RWPE2 (cell line): ENCODE data around the gene CCDC80.

Experiments used
- ATAC-seq: fragments of 200-7000 bp; cut with Tn5 transposase; 3 replicates; pipeline ENCODE4 v1.9.1; 2021; ENCODE audit warnings: low read depth
- DNase-seq: peaks from one replicate; pipeline ENCODE4 v3.0.0-alpha.2; 2020; ENCODE audit warnings: low spot score
- H3K27ac ChIP-seq: fragments of 450-650 bp; 2 replicates; pipeline ENCODE4 v1.5.1; 2017; ENCODE audit warnings: mild to moderate bottlenecking; ENCODE audit not compliant: poor library complexity, severe bottlenecking
- H3K27me3 ChIP-seq: fragments of 250-450 bp; sonication (Bioruptor Pico); 2 replicates; pipeline ENCODE4 v1.5.1; 2021; ENCODE audit warnings: mild to moderate bottlenecking, moderate library complexity; ENCODE audit not compliant: insufficient read depth, poor library complexity, severe bottlenecking
- H3K36me3 ChIP-seq: fragments of 250-450 bp; sonication (Bioruptor Pico); 2 replicates; pipeline ENCODE4 v1.5.1; 2020; ENCODE audit warnings: low read depth, mild to moderate bottlenecking, moderate library complexity
- H3K4me1 ChIP-seq: fragments of 250-450 bp; sonication (Bioruptor Pico); 2 replicates; pipeline ENCODE4 v1.5.1; 2021; ENCODE audit warnings: mild to moderate bottlenecking, moderate library complexity; ENCODE audit not compliant: insufficient read depth, poor library complexity, severe bottlenecking
- H3K4me3 ChIP-seq: fragments of 250-450 bp; sonication (Bioruptor Pico); 2 replicates; pipeline ENCODE4 v1.5.1; 2021; ENCODE audit warnings: mild to moderate bottlenecking, moderate library complexity; ENCODE audit not compliant: severe bottlenecking
- H3K9me3 ChIP-seq: fragments of 250-450 bp; sonication (Bioruptor Pico); 2 replicates; pipeline ENCODE4 v1.5.1; 2021; ENCODE audit warnings: mild to moderate bottlenecking, moderate library complexity; ENCODE audit not compliant: severe bottlenecking
- CTCF ChIP-seq: fragments of 450-650 bp; IDR thresholded peaks from one replicate; pipeline ENCODE4 v1.5.1; 2017; ENCODE audit warnings: mild to moderate bottlenecking, moderate library complexity; ENCODE audit not compliant: poor library complexity, severe bottlenecking

CCDC80 gene

GRCh38 chr3:112587336-112587735 is 53.6 kb downstream of the CCDC80 start:
- Histone ChIP-seq H3K4me1 (no peaks in the 10 kb centered on the region), H3K36me3 (peaks cover 29% of the 10 kb centered on the region), H3K27me3 (no peaks in the 10 kb centered on the region), H3K4me3 (no peak overlapping the region), H3K9me3 (no peaks in the 10 kb centered on the region), H3K27ac (no peak overlapping the region)
- TF ChIP-seq CTCF = no peak
- DNase-seq (no peak), ATAC-seq (no peak)

GRCh38 chr3:112585782-112586181 is 55.2 kb downstream of the CCDC80 start:
- peaks cover 37% of the 10 kb centered on the region for H3K36me3 ChIP-seq
- DNase-seq (no peak), ATAC-seq (no peak)
- no peaks in the 10 kb centered on the region for H3K4me1 ChIP-seq
- no peak for TF ChIP-seq CTCF
- no peak overlapping the region for H3K4me3 ChIP-seq
- no peak overlapping the region for H3K27ac ChIP-seq
- H3K27me3 ChIP-seq = no peaks in the 10 kb centered on the region
- H3K9me3 ChIP-seq = no peaks in the 10 kb centered on the region

GRCh38 chr3:112583105-112583504 is 57.8 kb downstream of the CCDC80 start:
- H3K4me1 ChIP-seq = no peaks in the 10 kb centered on the region
- DNase-seq (no peak), ATAC-seq (no peak)
- no peaks in the 10 kb centered on the region for H3K27me3 ChIP-seq
- H3K4me3 ChIP-seq = no peak overlapping the region
- no peak for TF ChIP-seq CTCF
- peaks cover 45% of the 10 kb centered on the region for H3K36me3 ChIP-seq
- H3K9me3 ChIP-seq = no peaks in the 10 kb centered on the region
- no peak overlapping the region for H3K27ac ChIP-seq

DNA sequence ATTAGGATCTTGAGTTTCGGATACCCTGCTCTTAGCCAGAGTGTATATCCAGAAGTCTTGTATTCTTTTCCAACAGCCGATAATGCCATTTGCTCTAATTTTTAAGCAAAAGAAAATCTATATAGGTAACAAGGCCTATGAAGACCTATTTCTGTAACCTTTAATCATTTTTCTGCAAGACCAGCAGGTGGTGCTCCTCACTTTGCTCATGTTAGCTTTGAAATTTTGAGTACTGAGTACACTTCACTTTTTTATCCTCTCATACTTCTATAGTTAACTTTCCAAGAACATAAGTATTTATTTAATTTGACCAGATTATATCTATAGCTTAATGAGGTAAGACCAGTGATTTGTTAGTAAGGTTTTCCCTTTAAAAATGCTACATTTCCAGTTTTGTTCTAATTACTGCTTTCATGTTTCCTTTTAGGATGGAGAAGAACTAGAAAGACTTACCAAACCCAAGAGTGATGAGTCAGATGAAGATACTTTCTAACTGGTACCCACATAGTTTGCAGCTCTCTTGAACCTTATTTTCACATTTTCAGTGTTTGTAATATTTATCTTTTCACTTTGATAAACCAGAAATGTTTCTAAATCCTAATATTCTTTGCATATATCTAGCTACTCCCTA is 58.6 kb downstream of the CCDC80 start:
- H3K4me3 ChIP-seq = no peak overlapping the region
- H3K27me3 ChIP-seq = no peaks in the 10 kb centered on the region
- ATAC-seq (peak; percentile 40; the same call in 1 of the 3 replicates), DNase-seq (no peak)
- no peaks in the 10 kb centered on the region for H3K9me3 ChIP-seq
- peak; percentile 88 for TF ChIP-seq CTCF
- H3K36me3 ChIP-seq = peaks cover 45% of the 10 kb centered on the region
- no peak overlapping the region for H3K27ac ChIP-seq
- H3K4me1 ChIP-seq = no peaks in the 10 kb centered on the region

- Histone ChIP-seq H3K9me3 (no peaks in the 10 kb centered on the region), H3K4me1 (no peaks in the 10 kb centered on the region), H3K27ac (no peak overlapping the region), H3K27me3 (no peaks in the 10 kb centered on the region), H3K36me3 (peaks cover 46% of the 10 kb centered on the region), H3K4me3 (no peak overlapping the region)
- ATAC-seq (no peak), DNase-seq (no peak)
- TF ChIP-seq CTCF = no peak
Observed at GRCh38 chr3:112579697-112580096, 61.2 kb downstream of the CCDC80 start.
